AG09309 (cell line): ENCODE data around the gene DHX58.
A peak's percentile ranks its signal among the peaks of the same experiment; 100 is the strongest.
"Not testable (repeated sequence)": the region's sequence is repeated elsewhere in the genome, so short reads cannot be mapped to it uniquely, and the experiment has no call there.

Source experiments
- DNase-seq: peaks from one replicate; pipeline ENCODE4 v3.0.0-alpha.2; 2010; ENCODE audit warnings: low read depth
- H3K4me3 ChIP-seq: 2 replicates; pipeline ENCODE4 v1.5.1; 2011; ENCODE audit warnings: mild to moderate bottlenecking, low read depth, low read length, moderate library complexity; ENCODE audit not compliant: control insufficient read depth
- TF ChIP-seq, protein P1 (sequence below): IDR thresholded peaks from 2 replicates; pipeline ENCODE4 v1.5.1; 2011; ENCODE audit warnings: mild to moderate bottlenecking, low read depth, low read length, inconsistent platforms; ENCODE audit not compliant: insufficient read depth, control insufficient read depth; ENCODE audit errors: missing control alignments

Gene DHX58

DNA sequence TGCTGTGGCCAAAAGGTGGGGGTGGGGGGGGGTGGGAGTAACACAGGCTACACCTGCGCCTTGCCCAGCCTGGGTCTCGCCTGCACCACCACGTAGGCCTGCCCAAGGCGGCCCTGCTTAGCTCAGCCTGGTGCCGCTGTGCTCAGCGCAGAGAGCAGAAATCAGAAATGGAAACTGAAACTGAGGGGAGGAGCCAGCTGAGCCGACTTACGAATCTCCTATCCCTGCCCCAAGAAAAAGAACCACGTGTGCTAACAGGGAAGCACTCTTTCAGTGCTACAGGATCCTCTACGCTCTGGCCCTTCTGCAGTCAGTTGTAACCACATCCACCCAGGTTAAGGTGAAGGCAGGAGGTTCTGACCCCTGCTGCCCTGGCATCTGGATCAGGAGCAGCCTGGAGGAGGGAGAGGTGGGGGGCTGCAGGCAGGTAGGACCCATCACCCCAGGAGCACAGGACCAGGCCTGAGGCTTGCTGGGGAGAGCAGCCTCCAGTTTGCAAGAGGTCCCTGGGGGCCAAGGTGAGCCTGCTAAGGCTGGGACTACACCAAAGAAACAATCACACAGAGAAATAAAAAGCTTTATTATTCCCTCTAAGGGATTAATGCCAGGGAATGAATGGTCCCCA, at the start of gene DHX58:
TSS of gene DHX58 (minus strand) at position 163 of the 625 bp plus-strand sequence. CDS start 822 bp downstream, outside the sequence.
- peak within 1 kb of the TSS; percentile 59 for H3K4me3 ChIP-seq
- TF ChIP-seq, protein P1, sequence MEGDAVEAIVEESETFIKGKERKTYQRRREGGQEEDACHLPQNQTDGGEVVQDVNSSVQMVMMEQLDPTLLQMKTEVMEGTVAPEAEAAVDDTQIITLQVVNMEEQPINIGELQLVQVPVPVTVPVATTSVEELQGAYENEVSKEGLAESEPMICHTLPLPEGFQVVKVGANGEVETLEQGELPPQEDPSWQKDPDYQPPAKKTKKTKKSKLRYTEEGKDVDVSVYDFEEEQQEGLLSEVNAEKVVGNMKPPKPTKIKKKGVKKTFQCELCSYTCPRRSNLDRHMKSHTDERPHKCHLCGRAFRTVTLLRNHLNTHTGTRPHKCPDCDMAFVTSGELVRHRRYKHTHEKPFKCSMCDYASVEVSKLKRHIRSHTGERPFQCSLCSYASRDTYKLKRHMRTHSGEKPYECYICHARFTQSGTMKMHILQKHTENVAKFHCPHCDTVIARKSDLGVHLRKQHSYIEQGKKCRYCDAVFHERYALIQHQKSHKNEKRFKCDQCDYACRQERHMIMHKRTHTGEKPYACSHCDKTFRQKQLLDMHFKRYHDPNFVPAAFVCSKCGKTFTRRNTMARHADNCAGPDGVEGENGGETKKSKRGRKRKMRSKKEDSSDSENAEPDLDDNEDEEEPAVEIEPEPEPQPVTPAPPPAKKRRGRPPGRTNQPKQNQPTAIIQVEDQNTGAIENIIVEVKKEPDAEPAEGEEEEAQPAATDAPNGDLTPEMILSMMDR: no peak

DNA sequence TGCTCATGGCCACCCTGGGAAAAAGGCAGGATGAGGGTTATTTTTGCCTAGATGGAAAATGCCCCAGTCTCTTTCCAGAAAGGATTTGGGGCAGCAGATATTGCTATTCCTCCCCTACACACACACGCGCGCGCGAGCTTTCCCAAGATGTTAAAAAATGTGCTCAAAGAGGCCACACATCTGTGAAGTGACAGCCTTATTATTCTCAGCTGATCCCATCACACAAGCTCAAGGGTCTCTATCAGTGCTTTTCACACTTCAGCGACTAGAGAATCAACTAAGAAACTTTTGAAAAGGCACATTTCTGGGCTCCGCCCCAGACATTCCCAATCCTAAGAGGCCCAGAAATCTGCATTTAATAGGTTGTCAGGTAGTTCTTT, 48.0 kb upstream of the DHX58 start:
- TF ChIP-seq, protein P1: no peak
- DNase-seq: no peak
- H3K4me3 ChIP-seq: no peak overlapping the region

More for the DNA sequence above, at the start of gene DHX58:
- peak; percentile 64 for DNase-seq

DNA sequence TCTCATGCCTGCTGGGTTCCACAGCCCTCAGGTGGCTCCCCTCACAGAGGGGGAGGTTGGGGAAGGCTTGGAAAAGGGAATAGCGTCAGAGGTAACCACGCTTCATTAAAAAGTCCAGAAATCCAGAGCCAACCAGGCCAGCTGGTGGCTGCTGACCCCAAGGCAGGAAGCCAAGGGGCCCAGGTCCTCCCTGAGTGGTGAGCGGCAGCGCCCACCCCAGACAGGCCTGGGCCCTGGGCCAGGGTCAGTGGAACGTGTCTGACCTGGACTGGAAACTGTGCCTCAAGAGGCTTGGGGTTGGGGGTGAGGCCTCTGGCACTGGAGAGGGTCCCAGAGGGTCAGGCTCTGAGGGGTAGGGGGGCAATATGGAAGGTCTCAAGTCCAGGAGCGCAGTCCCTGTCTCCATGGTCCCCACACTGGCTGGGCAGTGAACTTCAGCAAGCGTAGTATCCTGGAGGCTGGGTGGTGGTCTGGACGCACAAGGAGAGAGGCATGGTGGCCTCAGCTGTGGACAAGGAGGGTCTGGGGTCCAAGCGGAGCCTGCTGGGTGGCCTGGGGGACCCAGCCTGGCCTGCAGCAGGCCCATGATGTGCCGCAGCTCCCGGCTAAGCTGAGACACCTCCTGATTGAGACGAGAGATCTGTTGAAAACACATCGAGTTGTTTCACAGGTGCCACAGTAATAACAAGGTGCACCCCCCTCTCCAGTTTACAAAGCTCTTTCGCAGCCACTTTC, 47.4 kb upstream of the DHX58 start:
- no peak for DNase-seq
- no peak overlapping the region for H3K4me3 ChIP-seq
- TF ChIP-seq, protein P1: no peak

DNA sequence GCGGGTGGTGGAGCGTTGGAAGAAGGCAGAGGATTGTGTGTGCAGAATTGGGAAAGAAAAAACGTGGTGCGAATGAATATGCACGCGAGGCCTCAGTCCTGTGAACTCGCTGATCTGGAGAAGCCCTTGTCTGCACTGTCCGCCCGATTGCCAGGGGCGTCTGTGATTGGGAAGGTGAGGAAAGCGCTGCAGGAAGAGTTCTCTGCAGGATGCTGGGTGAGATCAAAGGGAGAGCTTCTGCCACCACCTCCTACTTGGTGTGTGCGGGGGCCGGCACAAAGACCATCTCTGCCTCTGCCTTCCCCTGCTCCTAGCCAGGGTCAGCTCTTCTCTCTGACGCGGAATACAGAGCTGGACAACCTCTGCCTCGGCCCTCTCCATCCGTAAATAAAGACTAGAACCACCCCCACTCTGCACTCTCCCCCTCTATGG, 43.1 kb upstream of the DHX58 start:
- TF ChIP-seq, protein P1: no peak
- no peak for DNase-seq
- peak overlapping the region; percentile 43 for H3K4me3 ChIP-seq

DNA sequence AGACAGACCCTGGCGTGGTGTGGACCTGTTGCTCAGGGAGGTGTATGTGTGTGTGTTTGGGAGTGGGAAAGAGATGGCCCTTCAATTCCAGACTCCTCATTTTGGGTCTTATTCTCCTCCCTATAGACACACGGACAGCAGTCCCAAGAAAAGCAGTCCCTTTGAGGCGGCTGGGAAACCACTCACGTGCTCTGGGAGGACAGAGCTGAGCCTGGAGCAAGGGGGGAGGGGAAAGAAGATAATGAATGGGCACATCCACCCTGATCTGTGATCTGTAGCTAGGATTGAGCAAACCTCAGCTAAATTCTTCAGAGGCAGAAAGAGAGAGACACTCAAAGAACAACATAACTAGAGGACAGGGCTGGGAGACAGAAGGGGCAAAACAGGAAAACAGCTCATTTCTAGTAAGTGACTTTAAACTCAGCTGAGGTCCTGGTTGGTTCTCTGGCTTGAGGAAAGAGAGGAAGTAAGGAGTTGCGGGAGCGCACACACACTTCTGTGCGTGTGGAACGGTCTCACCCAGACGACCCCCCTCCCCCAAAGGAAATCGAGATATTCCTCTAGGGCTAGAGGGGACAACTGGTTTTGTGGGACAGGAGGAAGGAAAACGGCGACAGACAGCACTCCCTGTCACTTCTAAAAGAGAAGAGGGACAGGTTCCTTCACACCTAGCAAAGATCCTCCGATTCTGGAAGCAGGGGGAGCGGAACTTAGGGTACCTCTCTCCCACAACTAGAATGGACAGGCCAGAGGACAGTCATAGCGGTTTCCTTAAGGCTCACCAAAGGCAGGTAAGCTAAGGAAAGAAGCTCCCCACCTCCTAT, 41.6 kb upstream of the DHX58 start:
- DNase-seq: no peak
- peak overlapping the region; percentile 57 for H3K4me3 ChIP-seq
- TF ChIP-seq, protein P1: no peak

DNA sequence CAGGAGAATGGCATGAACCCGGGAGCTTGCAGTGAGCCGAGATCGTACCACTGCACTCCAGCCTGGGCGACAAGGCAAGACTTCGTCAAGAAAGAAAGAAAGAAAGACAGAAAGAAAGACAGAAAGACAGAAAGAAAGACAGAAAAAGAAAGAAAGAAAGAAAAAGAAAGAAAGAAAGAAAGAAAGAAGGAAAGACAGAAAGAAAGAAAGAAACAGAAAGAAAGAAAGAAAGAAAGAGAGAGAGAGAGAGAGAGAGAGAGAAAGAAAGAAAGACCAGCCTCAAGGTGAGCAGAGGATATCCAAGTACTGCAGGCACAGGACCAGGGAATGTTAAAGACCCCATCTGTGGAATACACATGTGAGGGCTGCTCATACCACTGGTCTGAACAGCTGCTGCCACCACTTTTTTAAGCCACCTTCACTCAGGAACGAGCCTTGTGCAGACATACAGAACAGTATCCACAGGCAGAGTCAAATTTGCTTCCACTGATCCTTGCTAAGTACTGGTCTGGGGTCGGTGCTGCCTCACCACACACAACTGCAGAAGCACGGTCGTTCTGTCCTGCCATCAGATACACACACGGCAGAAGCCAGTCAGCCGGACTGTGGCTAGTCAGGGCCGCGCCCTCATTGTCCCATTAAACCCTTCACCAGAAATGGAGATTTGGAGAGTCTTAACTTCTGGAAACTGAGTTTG, 34.5 kb upstream of the DHX58 start:
- TF ChIP-seq, protein P1: no peak
- no peak for DNase-seq
- no peak overlapping the region for H3K4me3 ChIP-seq

DNA sequence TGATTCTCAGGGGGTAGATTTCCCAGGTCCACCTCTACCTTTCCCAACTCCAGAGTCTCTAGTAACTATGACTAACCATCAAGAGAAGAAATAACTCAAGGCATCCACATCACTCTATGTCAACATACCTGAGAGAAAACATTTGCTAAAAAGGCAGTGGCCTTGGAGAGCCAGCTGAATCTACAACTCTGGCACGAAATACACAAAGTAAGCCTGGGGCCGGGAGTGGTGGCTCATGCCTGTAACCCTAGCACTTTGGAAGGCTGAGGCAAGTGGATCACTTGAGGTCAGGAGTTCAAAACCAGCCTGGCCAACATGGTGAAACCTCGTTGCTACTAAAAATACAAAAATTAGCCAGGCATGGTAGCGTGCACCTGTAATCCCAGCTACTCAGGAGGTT, 30.6 kb upstream of the DHX58 start:
- not testable (repeated sequence) for DNase-seq, H3K4me3 ChIP-seq
